ENCODE results near the gene SKAP1. TPM values are rescaled to one million over a fixed set of nuclear protein-coding genes. Genes with fewer than 3 reads are reported as not detected.

The SKAP1 gene
- total and polyA plus RNA-seq, 2 of the 13 experiments (the other 11 are each of a cell fraction or from before 2014, with no cell fraction given): 0.21 TPM; not detected in 1

- no peak overlapping the region for H3K27ac ChIP-seq (ENCODE audit: extremely low read length, insufficient read depth, low read length)
These were observed 134.4 kb downstream of the SKAP1 start for GRCh38 chr17:48295362-48296288.

GRCh38 chr17:48294806-48295361 lies 135.1 kb downstream of the SKAP1 start:
- no peak overlapping the region for H3K27ac ChIP-seq (ENCODE audit: extremely low read length, insufficient read depth, low read length)
- no TSS peak for BruUV-seq (replicated peaks)

More at GRCh38 chr17:48295362-48296288, 134.4 kb downstream of the SKAP1 start:
- DNase-seq (ENCODE audit: low spot score) (no peak), FAIRE-seq (no peak), ATAC-seq (no peak)
- intact Hi-C loops (cut with micrococcal nuclease; ENCODE audit: unreplicated experiment): no loop called here
- 36% methylated on average over 7 of the region's 7 CpGs for WGBS (ENCODE audit: low lambda C conversion rate)
- Histone ChIP-seq H3K36me3 (replicated peaks in 1 of 2; ENCODE audit: control insufficient read depth in 1 of 2, insufficient read depth in 2 of 2, low read length in 2 of 2) (no peaks in the 10 kb centered on the region), H3K4me1 (ENCODE audit: insufficient read depth, low read length) (no peaks in the 10 kb centered on the region), H2AFZ (ENCODE audit: low read length) (no peak overlapping the region), H3K4me2 (ENCODE audit: low read depth, low read length) (no peak overlapping the region), H3K27me3 (ENCODE audit: control insufficient read depth in 1 of 2, insufficient read depth in 2 of 2, low read length in 2 of 2) (peaks cover 0 to 15% of the 10 kb centered on the region in 2 experiments; a peak in 3 of 5 replicates), H3K9ac (ENCODE audit: insufficient read depth, low read depth, low read length) (no peak overlapping the region), H3K79me2 (ENCODE audit: insufficient read depth, low read length) (no peaks in the 10 kb centered on the region), H4K20me1 (ENCODE audit: insufficient read depth, low read length) (no peaks in the 10 kb centered on the region), H3K9me3 (ENCODE audit: low read length) (no peaks in the 10 kb centered on the region), H3K4me3 (replicated peaks in 1 of 3; ENCODE audit: insufficient read depth in 1 of 3, low read depth in 2 of 3, low read length in 3 of 3) (no peak overlapping the region)
- ChIA-PET CTCF (ENCODE audit: low intra/inter-chr PET ratio, low total read pairs) (no interaction called here), POLR2A (no interaction called here)
- in situ Hi-C loops (cut with HindIII; ENCODE audit: extremely low pct_ligation_motif_present, low pct_unique_long_range_greater_than_20kb): no loop called here
- no TSS peak for BruUV-seq (replicated peaks)
- no peak for TF ChIP-seq ZNF33B (CRISPR knock-in tag; IDR thresholded peaks at IDR 0.05)
- TF ChIP-seq PLSCR1 (CRISPR knock-in tag; IDR thresholded peaks at IDR 0.05; ENCODE audit: borderline replicate concordance): no peak
- no peak for TF ChIP-seq ZNF12 (CRISPR knock-in tag; IDR thresholded peaks at IDR 0.05)

More at GRCh38 chr17:48294806-48295361, 135.1 kb downstream of the SKAP1 start:
- no peaks in the 10 kb centered on the region for H3K9me3 ChIP-seq (ENCODE audit: low read length)
- no peak for TF ChIP-seq ZNF605 (CRISPR knock-in tag; IDR thresholded peaks at IDR 0.05)
- TF ChIP-seq MIXL1 (CRISPR knock-in tag; IDR thresholded peaks at IDR 0.05): no peak
- no peak for TF ChIP-seq STAT6 (CRISPR knock-in tag; IDR thresholded peaks at IDR 0.05; ENCODE audit: borderline replicate concordance)
- TF ChIP-seq, protein P1, sequence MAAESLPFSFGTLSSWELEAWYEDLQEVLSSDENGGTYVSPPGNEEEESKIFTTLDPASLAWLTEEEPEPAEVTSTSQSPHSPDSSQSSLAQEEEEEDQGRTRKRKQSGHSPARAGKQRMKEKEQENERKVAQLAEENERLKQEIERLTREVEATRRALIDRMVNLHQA (CRISPR knock-in tag; IDR thresholded peaks at IDR 0.05): no peak
- ChIA-PET POLR2A (no interaction called here), CTCF (ENCODE audit: low intra/inter-chr PET ratio, low total read pairs) (no interaction called here)
- H3K27me3 ChIP-seq (ENCODE audit: control insufficient read depth in 1 of 2, insufficient read depth in 2 of 2, low read length in 2 of 2): peaks cover 0 to 15% of the 10 kb centered on the region in 2 experiments; a peak in 3 of 5 replicates
- H3K4me1 ChIP-seq (ENCODE audit: insufficient read depth, low read length): no peaks in the 10 kb centered on the region
- intact Hi-C loops (cut with micrococcal nuclease; ENCODE audit: unreplicated experiment): no loop called here
- no peak overlapping the region for H3K9ac ChIP-seq (ENCODE audit: insufficient read depth, low read depth, low read length)
- H3K36me3 ChIP-seq (replicated peaks in 1 of 2; ENCODE audit: control insufficient read depth in 1 of 2, insufficient read depth in 2 of 2, low read length in 2 of 2): no peaks in the 10 kb centered on the region
- DNase-seq (ENCODE audit: low spot score) (no peak), ATAC-seq (no peak), FAIRE-seq (no peak)
- no peak overlapping the region for H3K4me3 ChIP-seq (replicated peaks in 1 of 3; ENCODE audit: insufficient read depth in 1 of 3, low read depth in 2 of 3, low read length in 3 of 3)
- 0% methylated on average over 3 of the region's 3 CpGs for WGBS (ENCODE audit: low lambda C conversion rate)
- no peaks in the 10 kb centered on the region for H4K20me1 ChIP-seq (ENCODE audit: insufficient read depth, low read length)
- H3K79me2 ChIP-seq (ENCODE audit: insufficient read depth, low read length): no peaks in the 10 kb centered on the region
- in situ Hi-C loops (cut with HindIII; ENCODE audit: extremely low pct_ligation_motif_present, low pct_unique_long_range_greater_than_20kb): no loop called here
- no peak overlapping the region for H3K4me2 ChIP-seq (ENCODE audit: low read depth, low read length)
- H2AFZ ChIP-seq (ENCODE audit: low read length): no peak overlapping the region

Data from HepG2 (cell line).